ENCODE results near the gene KCTD2. TPM values are rescaled to one million over a fixed set of nuclear protein-coding genes. Genes with fewer than 3 reads are reported as not detected.
A peak's percentile ranks its signal among the peaks of the same experiment; 100 is the strongest.

The KCTD2 gene
- total RNA-seq, 3 donors from 2014 or later: 19.1 to 30.0 (median 21.2) TPM

DNA sequence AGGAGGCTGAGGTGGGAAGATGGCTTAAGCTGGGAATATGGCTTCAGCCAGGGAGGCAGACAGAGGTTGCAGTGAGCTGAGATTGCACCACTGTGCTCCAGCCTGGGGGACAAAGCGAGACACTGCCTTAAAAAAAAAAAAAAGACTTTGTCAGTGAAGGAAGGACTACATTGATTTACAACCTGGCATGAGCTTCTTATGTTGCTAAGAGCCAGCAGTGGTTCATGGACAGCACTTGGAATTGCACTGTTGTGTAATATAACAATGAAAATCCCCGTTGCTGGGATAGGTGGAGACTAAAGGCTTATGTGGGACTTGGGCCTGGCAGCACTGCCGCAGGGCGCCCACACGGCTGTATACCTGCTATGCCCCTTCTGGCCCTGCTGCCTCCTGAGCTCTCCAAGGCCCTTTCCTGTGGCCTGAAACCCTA lies 26.6 kb downstream of the KCTD2 start:
- Histone ChIP-seq H3K4me1 (ENCODE audit: low read depth) (peaks cover 29% of the 10 kb centered on the region), H3K9me3 (no peaks in the 10 kb centered on the region), H3K36me3 (ENCODE audit: low read depth) (no peaks in the 10 kb centered on the region), H3K4me3 (no peak overlapping the region)
- ATAC-seq (peak; percentile 60), DNase-seq (peak in 2 of 3 donors; percentile 50 to 56)
- intact Hi-C loops (cut with DNase I, micrococcal nuclease): no loop called here
- TF ChIP-seq, protein P1, sequence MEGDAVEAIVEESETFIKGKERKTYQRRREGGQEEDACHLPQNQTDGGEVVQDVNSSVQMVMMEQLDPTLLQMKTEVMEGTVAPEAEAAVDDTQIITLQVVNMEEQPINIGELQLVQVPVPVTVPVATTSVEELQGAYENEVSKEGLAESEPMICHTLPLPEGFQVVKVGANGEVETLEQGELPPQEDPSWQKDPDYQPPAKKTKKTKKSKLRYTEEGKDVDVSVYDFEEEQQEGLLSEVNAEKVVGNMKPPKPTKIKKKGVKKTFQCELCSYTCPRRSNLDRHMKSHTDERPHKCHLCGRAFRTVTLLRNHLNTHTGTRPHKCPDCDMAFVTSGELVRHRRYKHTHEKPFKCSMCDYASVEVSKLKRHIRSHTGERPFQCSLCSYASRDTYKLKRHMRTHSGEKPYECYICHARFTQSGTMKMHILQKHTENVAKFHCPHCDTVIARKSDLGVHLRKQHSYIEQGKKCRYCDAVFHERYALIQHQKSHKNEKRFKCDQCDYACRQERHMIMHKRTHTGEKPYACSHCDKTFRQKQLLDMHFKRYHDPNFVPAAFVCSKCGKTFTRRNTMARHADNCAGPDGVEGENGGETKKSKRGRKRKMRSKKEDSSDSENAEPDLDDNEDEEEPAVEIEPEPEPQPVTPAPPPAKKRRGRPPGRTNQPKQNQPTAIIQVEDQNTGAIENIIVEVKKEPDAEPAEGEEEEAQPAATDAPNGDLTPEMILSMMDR (IDR thresholded peaks at IDR 0.05): no peak

DNA sequence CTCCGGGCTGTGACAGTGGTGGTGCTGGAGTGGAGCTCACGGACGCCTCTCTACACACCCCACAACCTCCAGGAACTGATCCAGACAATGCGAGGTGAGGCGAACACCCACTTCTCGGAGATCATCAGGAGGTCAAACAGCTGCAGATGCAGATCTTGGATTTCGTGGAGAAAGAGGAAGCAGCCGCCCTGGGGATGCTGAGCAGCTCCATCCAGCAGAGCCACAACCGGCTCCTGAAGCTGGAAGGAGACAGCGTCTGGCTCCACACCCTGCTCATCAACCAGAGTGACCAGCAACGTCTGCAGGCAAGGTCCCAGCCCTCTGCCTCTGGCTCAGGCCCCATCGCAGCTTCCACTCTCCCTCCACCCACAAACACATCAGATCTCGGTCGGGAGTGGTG lies 27.5 kb downstream of the KCTD2 start:
- ATAC-seq: no peak
- H3K4me1 ChIP-seq (ENCODE audit: low read depth): peaks cover 38% of the 10 kb centered on the region
- no peaks in the 10 kb centered on the region for H3K9me3 ChIP-seq
- DNase-seq: no peak
- intact Hi-C loops (cut with DNase I, micrococcal nuclease): no loop called here
- no peak overlapping the region for H3K4me3 ChIP-seq
- TF ChIP-seq, protein P1 (IDR thresholded peaks at IDR 0.05): no peak
- no peaks in the 10 kb centered on the region for H3K36me3 ChIP-seq (ENCODE audit: low read depth)

DNA sequence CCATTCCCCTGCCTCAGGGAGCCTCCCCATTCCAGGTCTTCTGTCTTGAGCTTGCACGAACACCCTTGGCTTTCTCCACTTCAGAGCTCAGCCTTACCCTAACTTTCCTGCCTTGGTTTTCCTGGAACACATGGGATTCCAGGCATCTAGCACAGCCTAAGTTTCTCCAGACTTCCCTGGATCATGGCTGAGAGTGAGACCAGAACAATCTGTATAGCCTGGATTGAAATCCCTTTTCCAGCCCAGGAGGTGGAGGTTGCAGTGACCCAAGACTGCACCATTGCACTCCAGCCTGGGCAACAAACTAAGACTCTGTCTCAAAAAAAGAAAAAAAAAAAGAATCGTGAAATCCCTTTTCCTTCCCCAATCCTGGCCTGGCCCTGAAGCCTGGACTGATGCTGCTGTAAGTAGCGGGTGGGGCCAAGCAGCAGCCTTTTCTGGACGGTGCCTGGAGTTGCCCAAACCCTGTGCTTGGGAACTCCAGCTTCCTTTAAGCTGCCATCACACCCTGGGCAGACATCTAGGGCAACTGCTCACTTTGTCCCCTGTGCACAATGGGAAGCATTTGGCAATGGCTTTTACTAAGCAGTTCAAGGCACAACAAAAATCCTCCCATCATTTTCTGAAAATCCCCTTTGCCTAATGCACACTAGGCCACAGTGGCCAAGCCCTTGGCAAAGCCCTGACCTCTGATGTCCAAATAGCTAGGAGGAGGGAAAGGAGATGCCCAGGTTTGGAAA lies 28.7 kb downstream of the KCTD2 start:
- ATAC-seq (no peak), DNase-seq (no peak)
- Histone ChIP-seq H3K36me3 (ENCODE audit: low read depth) (no peaks in the 10 kb centered on the region), H3K9me3 (no peaks in the 10 kb centered on the region), H3K4me3 (no peak overlapping the region), H3K4me1 (ENCODE audit: low read depth) (peaks cover 46% of the 10 kb centered on the region)
- intact Hi-C loops (cut with DNase I, micrococcal nuclease): no loop called here
- TF ChIP-seq, protein P1 (IDR thresholded peaks at IDR 0.05): no peak

DNA sequence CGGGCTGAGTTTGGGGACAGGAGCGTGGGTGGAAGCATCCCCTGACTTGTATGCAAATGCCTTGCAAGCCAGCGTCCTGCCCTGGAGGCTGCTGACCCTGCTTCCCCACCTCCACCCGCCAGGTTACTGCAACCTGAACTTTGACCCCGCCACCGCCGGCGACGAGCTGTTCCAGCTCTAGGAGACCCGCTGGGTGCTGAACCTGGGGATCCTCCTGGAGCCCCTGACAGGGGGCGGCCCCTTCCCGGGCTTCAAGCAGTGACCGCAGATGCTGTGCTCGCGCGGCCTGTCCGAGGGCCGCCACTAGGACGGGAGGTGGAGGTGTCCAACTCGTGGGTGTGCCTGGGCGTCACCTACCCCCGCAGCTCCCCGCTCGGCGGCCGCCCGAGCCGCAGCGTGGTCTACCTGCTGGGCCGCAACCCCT lies 30.1 kb downstream of the KCTD2 start:
- Histone ChIP-seq H3K4me3 (no peak overlapping the region), H3K9me3 (no peaks in the 10 kb centered on the region), H3K36me3 (ENCODE audit: low read depth) (no peaks in the 10 kb centered on the region), H3K4me1 (ENCODE audit: low read depth) (peaks cover 46% of the 10 kb centered on the region)
- intact Hi-C loops (cut with DNase I, micrococcal nuclease): no loop called here
- TF ChIP-seq, protein P1 (IDR thresholded peaks at IDR 0.05): no peak
- peak; percentile 67 to 83 (median 82) for DNase-seq
- ATAC-seq: peak; percentile 38

DNA sequence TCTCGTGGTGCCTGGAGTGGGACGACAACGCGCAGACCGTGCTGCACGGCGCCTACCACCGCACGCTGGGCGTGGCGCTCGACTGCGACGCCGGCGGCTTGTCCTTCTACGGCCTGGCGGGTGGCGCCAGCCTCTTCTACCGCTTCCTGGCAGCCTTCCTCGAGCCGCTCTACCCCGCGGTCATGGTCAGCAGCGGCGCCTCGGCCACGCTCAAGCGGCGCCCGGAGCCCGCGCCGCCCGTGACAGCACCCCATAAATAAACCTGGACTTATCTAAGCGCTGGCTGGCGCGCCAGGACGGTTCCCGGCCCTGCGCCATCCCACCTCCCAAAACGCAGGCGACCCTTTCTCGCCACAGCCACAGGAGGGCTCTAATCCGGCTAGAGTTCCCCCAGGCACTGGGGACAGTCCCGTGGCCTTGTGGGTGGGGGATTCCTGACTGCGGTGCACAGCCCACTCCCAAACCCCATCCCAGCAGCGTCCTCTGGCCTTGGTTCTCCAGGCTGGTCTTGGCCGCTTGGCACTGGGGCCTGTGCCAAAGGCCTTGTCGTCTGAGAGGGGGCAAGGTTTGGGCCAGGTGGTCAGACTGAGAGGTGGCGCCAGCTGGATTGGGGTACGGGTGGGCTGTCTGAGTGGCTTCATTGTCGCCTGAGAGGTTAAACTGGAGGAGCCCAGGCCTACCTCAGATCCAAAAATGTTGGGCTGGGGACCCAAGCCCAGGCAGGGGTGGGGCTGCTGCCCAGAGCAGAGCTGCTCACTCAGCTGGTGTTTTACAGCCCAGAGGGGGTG lies 30.7 kb downstream of the KCTD2 start:
- Histone ChIP-seq H3K4me3 (no peak overlapping the region), H3K4me1 (ENCODE audit: low read depth) (peaks cover 46% of the 10 kb centered on the region), H3K9me3 (no peaks in the 10 kb centered on the region), H3K36me3 (ENCODE audit: low read depth) (no peaks in the 10 kb centered on the region)
- intact Hi-C loops (cut with DNase I, micrococcal nuclease): no loop called here
- TF ChIP-seq, protein P1 (IDR thresholded peaks at IDR 0.05): peak; percentile 20
- DNase-seq (peak; percentile 71 to 85 (median 76)), ATAC-seq (peak; percentile 79)
